Astrocyte (in vitro differentiated cells and primary cell): ENCODE results near the gene DBNDD2. TPM values are rescaled to one million over a fixed set of nuclear protein-coding genes. Genes with fewer than 3 reads are reported as not detected.

Experiments used
- DNase-seq: peaks from one replicate; pipeline ENCODE4 v3.0.0-alpha.2; 2010; ENCODE audit warnings: low read depth
- FAIRE-seq: peaks from 2 replicates; lab custom pipeline; 2011; peaks lifted over from hg19 to GRCh38; lab: Jason Lieb, UNC
- H2AFZ ChIP-seq: 2 replicates; pipeline ENCODE4 v1.6.0; 2012; ENCODE audit warnings: low read depth, low read length, inconsistent platforms
- H3K27ac ChIP-seq: 2 replicates; pipeline ENCODE4 v1.5.1; 2011; ENCODE audit warnings: low read depth, low read length, inconsistent platforms
- H3K27me3 ChIP-seq: 2 replicates; pipeline ENCODE4 v1.6.0; 2011; ENCODE audit warnings: low read length, inconsistent platforms; ENCODE audit not compliant: insufficient read depth
- H3K36me3 ChIP-seq: 2 replicates; pipeline ENCODE4 v1.5.1; 2011; ENCODE audit warnings: low read length, inconsistent platforms; ENCODE audit not compliant: insufficient read depth
- H3K4me1 ChIP-seq: 2 replicates; pipeline ENCODE4 v1.5.1; 2011; ENCODE audit warnings: low read length, inconsistent platforms; ENCODE audit not compliant: insufficient read depth
- H3K4me2 ChIP-seq: 2 replicates; pipeline ENCODE4 v1.6.0; 2012; ENCODE audit warnings: low read length, inconsistent platforms
- H3K4me3 ChIP-seq: 2 replicates; pipeline ENCODE4 v1.5.1; 2011; ENCODE audit warnings: low read depth, mild to moderate bottlenecking, low read length, inconsistent platforms; ENCODE audit not compliant: insufficient read depth
- H3K79me2 ChIP-seq: 2 replicates; pipeline ENCODE4 v1.6.0; 2012; ENCODE audit warnings: mild to moderate bottlenecking, low read length, inconsistent platforms; ENCODE audit not compliant: insufficient read depth
- H3K9ac ChIP-seq: 2 replicates; pipeline ENCODE4 v1.6.0; 2012; ENCODE audit warnings: mild to moderate bottlenecking, low read length, inconsistent platforms
- H3K9me3 ChIP-seq: 2 replicates; pipeline ENCODE4 v1.5.1; 2012; ENCODE audit warnings: low read depth, mild to moderate bottlenecking, low read length, inconsistent platforms; ENCODE audit not compliant: insufficient read depth
- H4K20me1 ChIP-seq: 2 replicates; pipeline ENCODE4 v1.6.0; 2012; ENCODE audit warnings: low read length, inconsistent platforms; ENCODE audit not compliant: insufficient read depth
- H3K27ac Mint-ChIP-seq: one replicate; pipeline ENCODE4 v1.8.0; 2021; ENCODE audit warnings: mild to moderate bottlenecking, mixed read lengths; ENCODE audit not compliant: unreplicated experiment
- H3K27me3 Mint-ChIP-seq: one replicate; pipeline ENCODE4 v1.8.0; 2021; ENCODE audit warnings: low read depth, mixed read lengths; ENCODE audit not compliant: unreplicated experiment
- H3K36me3 Mint-ChIP-seq: one replicate; pipeline ENCODE4 v1.8.0; 2021; ENCODE audit warnings: low read depth, mixed read lengths; ENCODE audit not compliant: unreplicated experiment
- H3K4me1 Mint-ChIP-seq: one replicate; pipeline ENCODE4 v1.8.0; 2021; ENCODE audit warnings: low read depth, mixed read lengths; ENCODE audit not compliant: unreplicated experiment
- H3K4me3 Mint-ChIP-seq: one replicate; pipeline ENCODE4 v1.8.0; 2021; ENCODE audit warnings: mild to moderate bottlenecking, moderate library complexity, mixed read lengths; ENCODE audit not compliant: unreplicated experiment
- H3K9me3 Mint-ChIP-seq: one replicate; pipeline ENCODE4 v1.8.0; 2021; ENCODE audit warnings: mild to moderate bottlenecking, mixed read lengths; ENCODE audit not compliant: unreplicated experiment
- EZH2 ChIP-seq: IDR thresholded peaks from 2 replicates; pipeline ENCODE4 v1.6.1; 2012; ENCODE audit warnings: mild to moderate bottlenecking, low read length, inconsistent platforms; ENCODE audit not compliant: insufficient read depth
- total RNA-seq: library from RNA; stranded (reverse); gene quantifications from 2 replicates; pipeline ENCODE4 v1.2.1, GENCODE V29; 2021
- TF ChIP-seq, protein P1 (sequence below): IDR thresholded peaks from 2 replicates; pipeline ENCODE4 v1.5.1; 2011; ENCODE audit warnings: low read depth, mild to moderate bottlenecking, inconsistent platforms, low read length, moderate library complexity; ENCODE audit not compliant: insufficient read depth

The DBNDD2 gene
- total RNA-seq, 1 donor from 2014 or later = 11.3 TPM

DNA sequence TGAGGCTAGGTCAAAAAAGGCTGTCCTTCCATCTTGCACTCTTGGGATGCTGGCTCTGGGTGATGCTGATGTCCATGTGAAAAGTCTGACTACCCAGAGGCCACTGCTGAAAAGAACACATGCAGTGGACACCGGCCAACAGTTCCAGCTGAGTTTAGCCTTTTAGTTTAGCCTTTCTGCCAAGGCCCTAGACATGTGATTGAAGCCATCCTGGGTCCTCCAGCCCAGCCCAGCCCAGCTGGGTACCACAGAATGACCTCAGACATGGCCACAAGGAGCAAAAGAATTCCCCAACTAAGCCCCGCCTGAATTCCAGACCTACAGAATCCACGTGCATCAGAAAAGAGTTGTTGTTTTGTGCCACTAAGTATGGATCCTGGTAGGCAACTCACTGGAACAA, 25.2 kb downstream of the DBNDD2 start:
- H4K20me1 ChIP-seq = no peaks in the 10 kb centered on the region
- no peak overlapping the region for H3K27ac Mint-ChIP-seq
- H3K4me1 ChIP-seq = peaks cover 4% of the 10 kb centered on the region
- no peak for FAIRE-seq
- H3K79me2 ChIP-seq = no peaks in the 10 kb centered on the region
- no peaks in the 10 kb centered on the region for H3K9me3 Mint-ChIP-seq
- H3K4me1 Mint-ChIP-seq = peaks cover 4% of the 10 kb centered on the region
- DNase-seq = peak; percentile 56
- no peaks in the 10 kb centered on the region for H3K36me3 Mint-ChIP-seq
- H3K4me3 ChIP-seq = no peak overlapping the region
- H3K27me3 Mint-ChIP-seq = no peaks in the 10 kb centered on the region
- H3K27ac ChIP-seq = no peak overlapping the region
- no peaks in the 10 kb centered on the region for H3K9me3 ChIP-seq
- no peak overlapping the region for H3K4me2 ChIP-seq
- H2AFZ ChIP-seq = no peak overlapping the region
- no peaks in the 10 kb centered on the region for H3K36me3 ChIP-seq
- H3K27me3 ChIP-seq = no peaks in the 10 kb centered on the region
- TF ChIP-seq, protein P1, sequence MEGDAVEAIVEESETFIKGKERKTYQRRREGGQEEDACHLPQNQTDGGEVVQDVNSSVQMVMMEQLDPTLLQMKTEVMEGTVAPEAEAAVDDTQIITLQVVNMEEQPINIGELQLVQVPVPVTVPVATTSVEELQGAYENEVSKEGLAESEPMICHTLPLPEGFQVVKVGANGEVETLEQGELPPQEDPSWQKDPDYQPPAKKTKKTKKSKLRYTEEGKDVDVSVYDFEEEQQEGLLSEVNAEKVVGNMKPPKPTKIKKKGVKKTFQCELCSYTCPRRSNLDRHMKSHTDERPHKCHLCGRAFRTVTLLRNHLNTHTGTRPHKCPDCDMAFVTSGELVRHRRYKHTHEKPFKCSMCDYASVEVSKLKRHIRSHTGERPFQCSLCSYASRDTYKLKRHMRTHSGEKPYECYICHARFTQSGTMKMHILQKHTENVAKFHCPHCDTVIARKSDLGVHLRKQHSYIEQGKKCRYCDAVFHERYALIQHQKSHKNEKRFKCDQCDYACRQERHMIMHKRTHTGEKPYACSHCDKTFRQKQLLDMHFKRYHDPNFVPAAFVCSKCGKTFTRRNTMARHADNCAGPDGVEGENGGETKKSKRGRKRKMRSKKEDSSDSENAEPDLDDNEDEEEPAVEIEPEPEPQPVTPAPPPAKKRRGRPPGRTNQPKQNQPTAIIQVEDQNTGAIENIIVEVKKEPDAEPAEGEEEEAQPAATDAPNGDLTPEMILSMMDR = no peak
- TF ChIP-seq EZH2 = no peak
- H3K9ac ChIP-seq = no peak overlapping the region
- H3K4me3 Mint-ChIP-seq = no peak overlapping the region

DNA sequence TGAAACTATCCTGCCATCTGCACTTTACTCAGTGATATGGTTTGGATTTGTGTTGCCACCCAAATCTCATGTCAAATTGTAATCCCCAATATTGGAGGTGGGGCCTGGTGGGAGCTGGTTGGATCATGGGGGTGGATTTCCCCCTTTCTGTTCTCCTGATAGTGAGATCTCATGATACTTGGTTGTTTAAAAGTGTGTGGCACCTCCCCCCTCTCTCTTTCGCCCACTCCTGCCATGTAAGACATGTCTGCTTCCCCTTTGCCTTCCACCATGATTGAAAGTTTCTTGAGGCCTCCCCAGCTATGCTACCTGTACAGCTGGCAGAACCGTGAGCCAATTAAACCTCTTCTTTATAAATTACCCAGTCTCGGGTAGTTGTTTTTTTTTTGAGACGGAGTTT, 25.9 kb downstream of the DBNDD2 start:
- Histone ChIP-seq H3K4me1 (peaks cover 4% of the 10 kb centered on the region), H2AFZ (no peak overlapping the region), H3K27me3 (no peaks in the 10 kb centered on the region), H3K4me2 (no peak overlapping the region), H4K20me1 (no peaks in the 10 kb centered on the region), H3K27ac (no peak overlapping the region), H3K36me3 (no peaks in the 10 kb centered on the region), H3K4me3 (no peak overlapping the region), H3K9ac (no peak overlapping the region), H3K79me2 (no peaks in the 10 kb centered on the region), H3K9me3 (no peaks in the 10 kb centered on the region)
- H3K27me3 Mint-ChIP-seq = no peaks in the 10 kb centered on the region
- no peak overlapping the region for H3K4me3 Mint-ChIP-seq
- peaks cover 4% of the 10 kb centered on the region for H3K4me1 Mint-ChIP-seq
- FAIRE-seq (no peak), DNase-seq (no peak)
- H3K36me3 Mint-ChIP-seq = no peaks in the 10 kb centered on the region
- TF ChIP-seq, protein P1 = no peak
- TF ChIP-seq EZH2 = no peak
- H3K9me3 Mint-ChIP-seq = no peaks in the 10 kb centered on the region
- no peak overlapping the region for H3K27ac Mint-ChIP-seq

DNA sequence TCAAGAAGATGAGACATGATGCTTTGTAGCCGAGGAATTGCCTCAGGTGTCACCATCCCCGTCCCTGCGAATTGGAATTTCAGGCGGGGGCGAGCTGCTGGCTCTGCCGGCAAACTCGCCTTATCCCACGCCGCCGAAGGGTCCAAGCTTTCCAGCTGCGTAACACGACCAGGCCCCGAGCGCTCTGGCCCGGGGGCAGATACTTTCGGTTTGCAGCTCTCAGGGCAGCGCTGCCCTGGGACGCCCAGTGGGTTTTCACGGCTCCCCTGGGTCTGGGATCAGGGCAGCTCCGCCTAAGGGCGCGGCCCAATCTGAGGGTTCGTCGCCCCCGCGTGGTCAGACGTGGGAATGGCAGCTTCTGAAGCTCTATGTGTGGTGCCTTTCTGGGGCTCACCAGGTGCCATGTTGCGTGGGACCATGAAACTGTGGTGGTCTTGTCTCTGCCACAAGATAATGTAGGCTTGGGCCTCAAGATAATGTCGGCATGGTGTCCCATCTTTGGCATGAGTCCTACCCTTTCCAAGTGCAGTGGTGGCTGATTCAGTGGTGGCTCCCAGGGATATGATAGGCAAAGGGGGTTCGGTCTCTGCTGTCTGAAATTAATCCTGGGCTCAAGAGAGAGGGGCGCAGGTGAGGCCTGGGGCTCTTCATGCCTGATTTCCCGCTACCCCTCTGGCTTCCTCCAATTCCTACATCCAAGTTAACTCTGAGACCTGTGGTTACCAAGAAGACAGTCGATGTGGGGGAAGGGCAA, 28.8 kb downstream of the DBNDD2 start:
- Histone ChIP-seq H3K9me3 (no peaks in the 10 kb centered on the region), H3K27me3 (no peaks in the 10 kb centered on the region), H2AFZ (peak overlapping the region; percentile 82), H3K36me3 (no peaks in the 10 kb centered on the region), H3K79me2 (no peaks in the 10 kb centered on the region), H3K9ac (peak overlapping the region; percentile 79), H3K4me2 (peak overlapping the region; percentile 85), H3K4me1 (peaks cover 4% of the 10 kb centered on the region), H3K4me3 (peak overlapping the region; percentile 66), H4K20me1 (no peaks in the 10 kb centered on the region), H3K27ac (no peak overlapping the region)
- Mint-ChIP-seq H3K4me3 (peak overlapping the region; percentile 84), H3K27me3 (no peaks in the 10 kb centered on the region), H3K27ac (peak overlapping the region; percentile 77), H3K4me1 (peaks cover 4% of the 10 kb centered on the region), H3K36me3 (no peaks in the 10 kb centered on the region), H3K9me3 (no peaks in the 10 kb centered on the region)
- TF ChIP-seq EZH2 = no peak
- TF ChIP-seq, protein P1 = peak; percentile 81
- FAIRE-seq (no peak), DNase-seq (peak; percentile 52)
